Endothelial cell (in vitro differentiated cells): ENCODE data around the gene LDB2. TPM values are rescaled to one million over a fixed set of nuclear protein-coding genes. Genes with fewer than 3 reads are reported as not detected.

Source experiments
- DNase-seq: peaks from one replicate; pipeline ENCODE4 v3.0.0; 2021; ENCODE audit warnings: low spot score
- H3K27ac Mint-ChIP-seq: one replicate; pipeline ENCODE4 v1.8.0; 2021; ENCODE audit warnings: mixed read lengths, inconsistent platforms; ENCODE audit not compliant: unreplicated experiment
- H3K27me3 Mint-ChIP-seq: one replicate; pipeline ENCODE4 v1.8.0; 2021; ENCODE audit warnings: mild to moderate bottlenecking, moderate library complexity, mixed read lengths, inconsistent platforms; ENCODE audit not compliant: unreplicated experiment
- H3K36me3 Mint-ChIP-seq: one replicate; pipeline ENCODE4 v1.8.0; 2021; ENCODE audit warnings: mild to moderate bottlenecking, low read depth, mixed read lengths, inconsistent platforms; ENCODE audit not compliant: unreplicated experiment
- H3K4me1 Mint-ChIP-seq: one replicate; pipeline ENCODE4 v1.8.0; 2021; ENCODE audit warnings: mild to moderate bottlenecking, mixed read lengths, inconsistent platforms; ENCODE audit not compliant: unreplicated experiment
- H3K4me3 Mint-ChIP-seq: one replicate; pipeline ENCODE4 v1.8.0; 2021; ENCODE audit warnings: mild to moderate bottlenecking, mixed read lengths, inconsistent platforms; ENCODE audit not compliant: unreplicated experiment
- H3K9me3 Mint-ChIP-seq: one replicate; pipeline ENCODE4 v1.8.0; 2021; ENCODE audit warnings: mixed read lengths, inconsistent platforms; ENCODE audit not compliant: unreplicated experiment
- CTCF ChIP-seq: fragments of 200-600 bp; sonication (generic); IDR thresholded peaks from one replicate; pipeline ENCODE4 v1.5.0; 2021; ENCODE audit warnings: antibody characterized with exemption; ENCODE audit not compliant: unreplicated experiment
- total RNA-seq: library from RNA; stranded (reverse); fragmentation: NEBNext Ultra II Directional; extraction: Animal tissue kit (Norgen Biotek cat#: 25700); gene quantifications from one replicate; pipeline ENCODE4 v1.2.1, GENCODE V29; 2021; ENCODE audit not compliant: unreplicated experiment

Gene LDB2
- total RNA-seq, 1 donor from 2014 or later: 268 TPM

- no peak for TF ChIP-seq CTCF
Measured at GRCh38 chr4:16672421-16672820, 226.0 kb downstream of the LDB2 start.

GRCh38 chr4:16671741-16672140, 226.7 kb downstream of the LDB2 start:
- Mint-ChIP-seq H3K4me3 (no peak overlapping the region), H3K36me3 (peaks cover 24% of the 10 kb centered on the region)
- TF ChIP-seq CTCF: no peak

More at GRCh38 chr4:16672421-16672820, 226.0 kb downstream of the LDB2 start:
- Mint-ChIP-seq H3K36me3 (peaks cover 18% of the 10 kb centered on the region), H3K27ac (no peak overlapping the region), H3K9me3 (no peaks in the 10 kb centered on the region), H3K27me3 (peaks cover 7% of the 10 kb centered on the region), H3K4me1 (peaks cover 29% of the 10 kb centered on the region), H3K4me3 (no peak overlapping the region)
- no peak for DNase-seq

DNA sequence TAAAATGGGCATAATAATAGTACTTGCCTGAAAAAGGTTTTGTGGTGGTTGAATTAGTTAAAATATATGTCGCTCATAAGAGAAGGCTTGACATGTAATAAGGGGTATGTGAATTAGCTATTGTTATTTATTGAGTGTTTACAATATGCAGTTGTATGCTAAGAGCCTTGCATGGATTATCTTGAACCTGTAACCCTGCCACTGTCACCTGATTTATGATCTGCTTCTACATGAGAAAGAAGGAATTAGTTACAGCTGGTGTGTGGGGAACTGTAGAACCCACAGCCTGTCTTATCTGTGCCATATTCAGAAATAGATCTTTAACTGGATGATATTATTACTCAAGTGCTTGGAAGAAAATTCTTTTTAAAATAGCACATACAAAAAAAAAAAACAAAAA, 227.7 kb downstream of the LDB2 start:
- H3K36me3 Mint-ChIP-seq: peaks cover 34% of the 10 kb centered on the region
- H3K4me1 Mint-ChIP-seq: peaks cover 29% of the 10 kb centered on the region
- no peak overlapping the region for H3K27ac Mint-ChIP-seq
- H3K4me3 Mint-ChIP-seq: no peak overlapping the region
- no peak for TF ChIP-seq CTCF
- no peak for DNase-seq
- H3K9me3 Mint-ChIP-seq: no peaks in the 10 kb centered on the region
- H3K27me3 Mint-ChIP-seq: peaks cover 7% of the 10 kb centered on the region

More at GRCh38 chr4:16671741-16672140, 226.7 kb downstream of the LDB2 start:
- no peak for DNase-seq
- no peaks in the 10 kb centered on the region for H3K9me3 Mint-ChIP-seq
- H3K27me3 Mint-ChIP-seq: peaks cover 7% of the 10 kb centered on the region
- peaks cover 29% of the 10 kb centered on the region for H3K4me1 Mint-ChIP-seq
- no peak overlapping the region for H3K27ac Mint-ChIP-seq

DNA sequence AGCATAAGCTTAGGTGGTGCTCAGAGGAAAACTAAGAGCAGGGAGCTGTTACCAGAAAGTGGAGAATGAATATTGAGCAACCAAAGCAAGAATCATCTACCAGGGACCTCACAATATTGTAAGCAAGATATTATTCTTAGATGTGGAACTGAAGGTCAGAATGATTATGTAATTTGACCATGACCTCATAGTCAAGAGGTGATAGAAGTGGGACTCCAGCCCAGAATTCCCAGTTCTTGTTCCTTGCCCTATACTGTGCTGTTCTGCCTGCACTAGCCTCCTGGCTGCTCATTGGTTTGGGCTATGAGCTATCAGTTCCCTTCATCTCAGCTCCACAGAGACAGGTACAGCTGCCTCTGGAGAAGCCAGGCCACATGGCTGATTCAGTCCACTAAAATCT, 229.4 kb downstream of the LDB2 start:
- no peak for TF ChIP-seq CTCF
- H3K27ac Mint-ChIP-seq: peak overlapping the region; percentile 61
- H3K9me3 Mint-ChIP-seq: no peaks in the 10 kb centered on the region
- peaks cover 7% of the 10 kb centered on the region for H3K27me3 Mint-ChIP-seq
- peaks cover 24% of the 10 kb centered on the region for H3K4me1 Mint-ChIP-seq
- DNase-seq: no peak
- H3K4me3 Mint-ChIP-seq: no peak overlapping the region
- H3K36me3 Mint-ChIP-seq: peaks cover 48% of the 10 kb centered on the region

GRCh38 chr4:16668488-16668887, 230.0 kb downstream of the LDB2 start:
- no peak for DNase-seq
- H3K4me1 Mint-ChIP-seq: peaks cover 18% of the 10 kb centered on the region
- no peak overlapping the region for H3K4me3 Mint-ChIP-seq
- peaks cover 48% of the 10 kb centered on the region for H3K36me3 Mint-ChIP-seq
- H3K27ac Mint-ChIP-seq: peak overlapping the region; percentile 61
- TF ChIP-seq CTCF: no peak
- H3K27me3 Mint-ChIP-seq: peaks cover 7% of the 10 kb centered on the region
- H3K9me3 Mint-ChIP-seq: no peaks in the 10 kb centered on the region
